ENCODE measurements around the gene NTN3.

The NTN3 gene

GRCh38 chr16:2471016-2471652 is at the start of gene NTN3:
TSS of gene NTN3 (plus strand) at chr16:2471297. CDS start at chr16:2471702, 405 bp downstream.
- H3K9me3 ChIP-seq (replicated peaks; ENCODE audit: insufficient read depth, low read length), result no peaks in the 10 kb centered on the region
- no peak for DNase-seq
- no peak within 1 kb of the TSS for H3K4me3 ChIP-seq (ENCODE audit: low read length)
- no peak for TF ChIP-seq EZH2 (optimal IDR thresholded peaks at IDR 0.05; ENCODE audit: low read depth, low read length)
- no peak for TF ChIP-seq EZH2phosphoT487 (IDR thresholded peaks at IDR 0.05; ENCODE audit: low read length)
- TF ChIP-seq CTCF (IDR thresholded peaks at IDR 0.05; ENCODE audit: low read length), result no peak
- no peak within 1 kb of the TSS for H3K27ac ChIP-seq (ENCODE audit: low read length)
- peaks cover 52% of the 10 kb centered on the region for H3K27me3 ChIP-seq (replicated peaks; ENCODE audit: insufficient read depth, low read length)
- H2AFZ ChIP-seq (ENCODE audit: low read length), result no peak within 1 kb of the TSS
- H4K20me1 ChIP-seq (ENCODE audit: insufficient read depth, low read length), result no peaks in the 10 kb centered on the region
- peaks cover 6% of the 10 kb centered on the region for H3K79me2 ChIP-seq (ENCODE audit: low read length)
- H3K4me1 ChIP-seq (ENCODE audit: low read length), result 0 out of 2 replicates have a peak, but pooled peaks cover 2% of the 10 kb centered on the region
- peaks cover 4% of the 10 kb centered on the region; the same call in 1 of the 2 replicates for H3F3A ChIP-seq (ENCODE audit: insufficient read depth, low read length)
- H3K9me2 ChIP-seq (replicated peaks; ENCODE audit: insufficient read depth, low read length), result no peaks in the 10 kb centered on the region
- H3K4me2 ChIP-seq (ENCODE audit: low read depth, low read length), result no peak within 1 kb of the TSS
- H3K36me3 ChIP-seq (replicated peaks; ENCODE audit: insufficient read depth, low read length), result no peaks in the 10 kb centered on the region
- H3K9ac ChIP-seq (ENCODE audit: low read length), result no peak within 1 kb of the TSS

- H3K9ac ChIP-seq (ENCODE audit: low read length), result no peak overlapping the region
- no peak overlapping the region for H3K4me2 ChIP-seq (ENCODE audit: low read depth, low read length)
- no peak overlapping the region for H3K4me3 ChIP-seq (ENCODE audit: low read length)
- H4K20me1 ChIP-seq (ENCODE audit: insufficient read depth, low read length), result no peaks in the 10 kb centered on the region
- no peaks in the 10 kb centered on the region for H3K36me3 ChIP-seq (replicated peaks; ENCODE audit: insufficient read depth, low read length)
- no peaks in the 10 kb centered on the region for H3K27me3 ChIP-seq (replicated peaks; ENCODE audit: insufficient read depth, low read length)
- TF ChIP-seq CTCF (IDR thresholded peaks at IDR 0.05; ENCODE audit: low read length) (no peak), EZH2phosphoT487 (IDR thresholded peaks at IDR 0.05; ENCODE audit: low read length) (no peak), EZH2 (optimal IDR thresholded peaks at IDR 0.05; ENCODE audit: low read depth, low read length) (no peak)
- no peaks in the 10 kb centered on the region for H3F3A ChIP-seq (ENCODE audit: insufficient read depth, low read length)
- no peak overlapping the region for H3K27ac ChIP-seq (ENCODE audit: low read length)
- H2AFZ ChIP-seq (ENCODE audit: low read length), result no peak overlapping the region
- no peaks in the 10 kb centered on the region for H3K9me2 ChIP-seq (replicated peaks; ENCODE audit: insufficient read depth, low read length)
- no peaks in the 10 kb centered on the region for H3K9me3 ChIP-seq (replicated peaks; ENCODE audit: insufficient read depth, low read length)
- no peaks in the 10 kb centered on the region for H3K4me1 ChIP-seq (ENCODE audit: low read length)
- H3K79me2 ChIP-seq (ENCODE audit: low read length), result no peaks in the 10 kb centered on the region
- no peak for DNase-seq
Observed at GRCh38 chr16:2422123-2422867, 48.8 kb upstream of the NTN3 start.

GRCh38 chr16:2424061-2425007 is 46.8 kb upstream of the NTN3 start:
- H3K27ac ChIP-seq (ENCODE audit: low read length), result no peak overlapping the region
- H3K9ac ChIP-seq (ENCODE audit: low read length), result no peak overlapping the region
- TF ChIP-seq EZH2 (optimal IDR thresholded peaks at IDR 0.05; ENCODE audit: low read depth, low read length) (no peak), CTCF (IDR thresholded peaks at IDR 0.05; ENCODE audit: low read length) (no peak), EZH2phosphoT487 (IDR thresholded peaks at IDR 0.05; ENCODE audit: low read length) (no peak)
- DNase-seq, result no peak
- H3K9me2 ChIP-seq (replicated peaks; ENCODE audit: insufficient read depth, low read length), result no peaks in the 10 kb centered on the region
- no peaks in the 10 kb centered on the region for H3K36me3 ChIP-seq (replicated peaks; ENCODE audit: insufficient read depth, low read length)
- H3K79me2 ChIP-seq (ENCODE audit: low read length), result peaks cover under 1% of the 10 kb centered on the region; the same call in 1 of the 2 replicates
- H3K4me2 ChIP-seq (ENCODE audit: low read depth, low read length), result no peak overlapping the region
- H3F3A ChIP-seq (ENCODE audit: insufficient read depth, low read length), result no peaks in the 10 kb centered on the region
- H4K20me1 ChIP-seq (ENCODE audit: insufficient read depth, low read length), result no peaks in the 10 kb centered on the region
- no peaks in the 10 kb centered on the region for H3K9me3 ChIP-seq (replicated peaks; ENCODE audit: insufficient read depth, low read length)
- peaks cover 4% of the 10 kb centered on the region; the same call in 1 of the 2 replicates for H3K4me1 ChIP-seq (ENCODE audit: low read length)
- no peaks in the 10 kb centered on the region for H3K27me3 ChIP-seq (replicated peaks; ENCODE audit: insufficient read depth, low read length)
- H2AFZ ChIP-seq (ENCODE audit: low read length), result no peak overlapping the region
- no peak overlapping the region for H3K4me3 ChIP-seq (ENCODE audit: low read length)

All from MM.1S (cell line).